ENCODE measurements around the gene LYZL6. TPM values are rescaled to one million over a fixed set of nuclear protein-coding genes. Genes with fewer than 3 reads are reported as not detected.

The LYZL6 gene
- total RNA-seq, 1 donor from 2014 or later = not detected

DNA sequence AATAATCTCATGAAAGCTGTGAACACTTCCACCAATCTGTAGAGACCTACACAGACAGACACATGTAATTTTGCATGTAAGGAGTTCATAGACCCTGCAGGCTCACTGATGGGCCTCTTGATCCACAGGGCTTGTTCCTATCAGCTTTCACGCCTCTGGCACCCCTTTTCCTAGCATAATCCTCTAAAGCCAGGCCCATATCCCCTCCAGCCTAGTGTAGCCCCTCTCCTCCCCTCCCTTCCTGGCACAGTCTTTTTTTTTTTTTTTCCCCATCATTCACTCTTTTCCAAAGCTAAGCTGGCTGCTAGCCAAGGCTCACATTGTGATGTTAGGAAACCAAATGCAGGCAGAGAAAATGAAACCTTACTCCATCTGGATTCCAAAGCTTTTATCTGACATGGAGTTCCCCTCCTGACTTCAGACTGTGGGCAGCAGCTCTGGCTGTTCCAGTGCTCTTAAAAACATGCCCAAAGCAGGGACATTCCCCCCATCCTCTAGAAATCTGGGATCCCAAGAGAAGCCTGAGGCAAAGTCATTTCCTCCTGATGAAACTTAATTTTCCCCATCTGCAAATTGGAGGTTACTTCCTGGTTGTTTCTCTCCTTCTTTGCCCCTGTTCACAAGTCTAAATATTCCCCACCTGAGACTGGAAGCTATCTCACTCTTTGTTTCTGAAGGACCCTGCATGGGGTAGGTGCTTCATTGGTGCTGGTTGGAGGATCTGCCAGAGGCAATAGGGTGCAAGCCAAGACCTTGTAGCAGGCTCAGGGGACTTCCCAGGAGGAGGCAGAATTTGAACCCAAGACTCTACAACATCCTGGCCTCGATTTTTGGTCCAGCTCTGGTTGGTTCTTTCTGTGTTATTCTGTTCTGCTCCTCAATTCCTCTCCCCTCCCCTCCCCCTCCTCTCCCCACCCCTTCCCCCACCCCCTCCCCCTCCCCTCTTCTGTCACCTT is 53.4 kb downstream of the LYZL6 start:
- intact Hi-C loops (cut with DNase I) = no loop called here
- no peaks in the 10 kb centered on the region for H3K9me3 ChIP-seq
- no peak for TF ChIP-seq CTCF (IDR thresholded peaks at IDR 0.05)
- H3K4me3 ChIP-seq = no peak overlapping the region
- no peak for ATAC-seq
- H3K4me1 ChIP-seq = peaks cover 4% of the 10 kb centered on the region
- no peaks in the 10 kb centered on the region for H3K36me3 ChIP-seq
- no peaks in the 10 kb centered on the region for H3K27me3 ChIP-seq (ENCODE audit: low read depth)
- H3K27ac ChIP-seq = peak overlapping the region; percentile 33
- no peak for DNase-seq

DNA sequence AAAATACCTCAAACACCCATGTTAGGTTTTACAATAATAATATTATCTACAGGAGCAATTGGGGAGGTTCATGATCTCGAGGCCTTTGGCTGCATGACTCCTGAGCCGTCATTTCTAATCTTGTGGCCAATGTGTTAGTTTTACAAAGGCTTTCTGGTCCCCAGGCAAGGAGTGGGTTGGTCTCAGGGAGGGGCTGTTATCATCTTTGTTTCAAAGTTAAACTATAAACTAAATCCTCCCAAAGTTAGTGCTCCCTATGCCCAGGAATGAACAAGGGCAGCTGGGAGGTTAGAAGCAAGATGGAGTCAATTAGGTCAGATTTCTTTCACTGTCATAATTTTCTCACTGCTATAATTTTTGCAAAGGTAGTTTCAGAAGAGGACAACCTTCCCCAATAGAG is 54.3 kb downstream of the LYZL6 start:
- H3K27ac ChIP-seq = no peak overlapping the region
- no peak for DNase-seq
- H3K9me3 ChIP-seq = no peaks in the 10 kb centered on the region
- no peaks in the 10 kb centered on the region for H3K27me3 ChIP-seq (ENCODE audit: low read depth)
- intact Hi-C loops (cut with DNase I) = no loop called here
- no peaks in the 10 kb centered on the region for H3K36me3 ChIP-seq
- no peak overlapping the region for H3K4me3 ChIP-seq
- ATAC-seq = peak in 1 of 2 donors; percentile 45
- peaks cover 4% of the 10 kb centered on the region for H3K4me1 ChIP-seq
- TF ChIP-seq CTCF (IDR thresholded peaks at IDR 0.05) = no peak

Other genes with a start within 250 kb of the LYZL6 start
- 1.9 TPM for gene RASL10B, start 212.1 kb downstream of the LYZL6 start, total RNA-seq
- gene GAS2L2, start 190.5 kb downstream of the LYZL6 start, total RNA-seq = 3.1 TPM
- gene C17orf50, start 182.8 kb downstream of the LYZL6 start, total RNA-seq = not detected
- 40.9 TPM for gene MMP28, start 148.1 kb downstream of the LYZL6 start, total RNA-seq
- 143 TPM for gene TAF15, start 134.2 kb downstream of the LYZL6 start, total RNA-seq
- gene HEATR9, start 74.8 kb downstream of the LYZL6 start, total RNA-seq = 0.21 TPM
- gene CCL5, start 63.4 kb downstream of the LYZL6 start, total RNA-seq = 18.2 TPM
- gene RDM1, start 12.9 kb downstream of the LYZL6 start, total RNA-seq = not detected
- gene CCL16, start 37.8 kb upstream of the LYZL6 start, total RNA-seq = 0.50 TPM
- gene CCL14, start 43.0 kb upstream of the LYZL6 start, total RNA-seq = 20.7 TPM
- gene CCL15, start 57.8 kb upstream of the LYZL6 start, total RNA-seq = 0.50 TPM
- gene CCL23, start 74.3 kb upstream of the LYZL6 start, total RNA-seq = 5.1 TPM
- 146 TPM for gene CCL18, start 120.6 kb upstream of the LYZL6 start, total RNA-seq
- gene CCL3, start 146.4 kb upstream of the LYZL6 start, total RNA-seq = 8.5 TPM
- 11.9 TPM for gene CCL4, start 160.1 kb upstream of the LYZL6 start, total RNA-seq
- 11.1 TPM for gene TBC1D3B, start 232.9 kb upstream of the LYZL6 start, total RNA-seq